ENCODE results near the gene SLC9A3.

DNA sequence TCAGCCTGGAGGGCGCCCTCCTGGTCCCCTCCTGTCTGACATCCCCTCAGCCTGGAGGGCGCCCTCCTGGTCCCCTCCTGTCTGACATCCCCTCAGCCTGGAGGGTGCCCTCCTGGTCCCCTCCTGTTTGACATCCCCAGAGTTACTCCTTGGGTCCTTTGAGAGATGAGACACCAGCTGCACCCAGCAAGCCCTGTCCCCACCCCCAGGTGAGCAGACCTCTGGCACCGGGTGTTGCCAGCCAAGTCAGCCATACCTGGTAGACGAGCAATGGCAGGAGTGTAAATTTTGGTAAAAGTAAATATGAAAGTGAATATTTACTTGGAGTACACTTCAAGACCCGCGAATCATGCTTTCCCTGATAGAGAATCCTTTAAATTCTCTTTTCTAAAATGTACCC, 55.8 kb downstream of the SLC9A3 start:
- no peak for TF ChIP-seq GATA2 (IDR thresholded peaks at IDR 0.05; ENCODE audit: low read depth, low read length)
- no peak for TF ChIP-seq GATA3 (IDR thresholded peaks at IDR 0.05; ENCODE audit: low read depth, low read length)

Data from SH-SY5Y (cell line).